BE2C (cell line): ENCODE data around the gene KIRREL3.

Experiments
- DNase-seq: peaks from one replicate; pipeline ENCODE4 v3.0.0-alpha.2; 2020
- H3K27me3 ChIP-seq: fragments of 250-450 bp; sonication (Bioruptor Pico); 2 replicates; pipeline ENCODE4 v1.5.1; 2020; ENCODE audit warnings: mild to moderate bottlenecking
- H3K36me3 ChIP-seq: fragments of 250-450 bp; sonication (Bioruptor Pico); 2 replicates; pipeline ENCODE4 v1.5.1; 2020; ENCODE audit warnings: mild to moderate bottlenecking
- H3K4me1 ChIP-seq: fragments of 250-450 bp; sonication (Bioruptor Pico); 2 replicates; pipeline ENCODE4 v1.5.1; 2020
- H3K4me3 ChIP-seq: 2 replicates; pipeline ENCODE4 v1.5.1; 2011; ENCODE audit warnings: low read depth, low read length
- H3K9me3 ChIP-seq: fragments of 250-450 bp; sonication (Bioruptor Pico); 2 replicates; pipeline ENCODE4 v1.5.1; 2020
- TF ChIP-seq, protein P1 (sequence below): IDR thresholded peaks from 2 replicates; pipeline ENCODE4 v1.5.1; 2012; ENCODE audit warnings: mild to moderate bottlenecking, low read depth, low read length

The KIRREL3 gene

GRCh38 chr11:126432525-126432924 is 568.0 kb downstream of the KIRREL3 start:
- Histone ChIP-seq H3K9me3 (no peaks in the 10 kb centered on the region), H3K36me3 (no peaks in the 10 kb centered on the region)
- TF ChIP-seq, protein P1, sequence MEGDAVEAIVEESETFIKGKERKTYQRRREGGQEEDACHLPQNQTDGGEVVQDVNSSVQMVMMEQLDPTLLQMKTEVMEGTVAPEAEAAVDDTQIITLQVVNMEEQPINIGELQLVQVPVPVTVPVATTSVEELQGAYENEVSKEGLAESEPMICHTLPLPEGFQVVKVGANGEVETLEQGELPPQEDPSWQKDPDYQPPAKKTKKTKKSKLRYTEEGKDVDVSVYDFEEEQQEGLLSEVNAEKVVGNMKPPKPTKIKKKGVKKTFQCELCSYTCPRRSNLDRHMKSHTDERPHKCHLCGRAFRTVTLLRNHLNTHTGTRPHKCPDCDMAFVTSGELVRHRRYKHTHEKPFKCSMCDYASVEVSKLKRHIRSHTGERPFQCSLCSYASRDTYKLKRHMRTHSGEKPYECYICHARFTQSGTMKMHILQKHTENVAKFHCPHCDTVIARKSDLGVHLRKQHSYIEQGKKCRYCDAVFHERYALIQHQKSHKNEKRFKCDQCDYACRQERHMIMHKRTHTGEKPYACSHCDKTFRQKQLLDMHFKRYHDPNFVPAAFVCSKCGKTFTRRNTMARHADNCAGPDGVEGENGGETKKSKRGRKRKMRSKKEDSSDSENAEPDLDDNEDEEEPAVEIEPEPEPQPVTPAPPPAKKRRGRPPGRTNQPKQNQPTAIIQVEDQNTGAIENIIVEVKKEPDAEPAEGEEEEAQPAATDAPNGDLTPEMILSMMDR, result no peak

DNA sequence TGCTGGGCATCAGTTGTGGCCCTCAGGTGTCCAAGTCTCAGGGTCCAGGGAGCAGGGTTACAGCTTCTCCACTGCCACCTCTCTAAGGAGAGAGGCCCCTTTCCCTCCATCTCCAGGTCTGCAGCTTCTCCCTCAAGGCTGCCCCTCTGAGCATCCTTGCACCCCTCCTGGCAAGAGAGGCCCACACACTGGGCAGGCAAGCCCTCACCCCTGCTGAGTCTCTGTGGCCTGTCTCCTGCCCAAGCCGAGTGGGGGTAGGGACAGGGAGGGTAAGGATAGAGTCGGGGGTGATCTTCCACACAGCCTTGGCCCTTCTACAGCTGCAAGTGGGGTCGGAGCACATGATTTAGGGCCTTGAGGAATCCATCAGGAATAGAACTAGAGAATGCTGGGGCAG is 568.5 kb downstream of the KIRREL3 start:
- H3K4me3 ChIP-seq, result no peak overlapping the region
- DNase-seq, result no peak
- H3K9me3 ChIP-seq, result no peaks in the 10 kb centered on the region
- TF ChIP-seq, protein P1, result no peak
- no peaks in the 10 kb centered on the region for H3K27me3 ChIP-seq
- no peaks in the 10 kb centered on the region for H3K4me1 ChIP-seq
- no peaks in the 10 kb centered on the region for H3K36me3 ChIP-seq

More at GRCh38 chr11:126432525-126432924, 568.0 kb downstream of the KIRREL3 start:
- Histone ChIP-seq H3K27me3 (no peaks in the 10 kb centered on the region), H3K4me1 (no peaks in the 10 kb centered on the region), H3K4me3 (no peak overlapping the region)
- DNase-seq, result no peak

DNA sequence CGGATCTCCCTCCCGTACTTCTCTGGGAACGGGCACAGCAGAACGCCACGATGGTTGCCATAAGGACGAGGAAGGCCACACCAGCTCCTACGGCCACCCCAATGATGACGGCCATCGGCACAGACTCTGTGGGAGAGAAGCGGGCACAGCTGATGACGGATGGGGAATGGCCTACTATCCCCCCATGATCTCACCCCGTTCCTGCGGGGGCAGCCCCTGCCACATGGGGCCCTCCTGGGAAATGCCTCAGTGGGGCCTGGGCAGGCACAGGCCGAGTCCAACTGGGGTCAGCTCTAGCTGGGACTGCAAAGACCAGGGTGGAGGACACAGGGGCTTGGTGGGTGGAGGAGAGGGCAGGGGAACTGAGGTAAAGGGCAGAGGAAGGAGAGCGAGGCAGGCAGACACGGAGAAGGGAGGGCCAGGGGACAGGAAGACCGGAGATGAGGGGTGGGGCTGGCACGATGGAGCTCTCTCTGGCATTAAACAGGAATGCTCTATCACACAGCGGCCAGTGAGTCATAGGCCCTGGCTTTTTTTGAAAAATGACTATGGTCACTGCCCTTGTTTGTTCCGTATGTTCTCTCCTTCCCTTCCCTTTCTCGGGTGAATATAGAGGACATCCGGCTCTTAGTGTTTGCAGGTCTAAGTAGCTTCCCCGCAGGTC is 569.0 kb downstream of the KIRREL3 start:
- TF ChIP-seq, protein P1, result no peak
- no peak for DNase-seq
- Histone ChIP-seq H3K9me3 (no peaks in the 10 kb centered on the region), H3K4me1 (no peaks in the 10 kb centered on the region), H3K36me3 (no peaks in the 10 kb centered on the region), H3K4me3 (no peak overlapping the region), H3K27me3 (no peaks in the 10 kb centered on the region)

GRCh38 chr11:126430581-126431335 is 569.8 kb downstream of the KIRREL3 start:
- TF ChIP-seq, protein P1, result no peak
- H3K4me1 ChIP-seq, result no peaks in the 10 kb centered on the region
- no peaks in the 10 kb centered on the region for H3K9me3 ChIP-seq
- no peaks in the 10 kb centered on the region for H3K27me3 ChIP-seq
- no peak for DNase-seq
- no peaks in the 10 kb centered on the region for H3K36me3 ChIP-seq
- H3K4me3 ChIP-seq, result no peak overlapping the region

GRCh38 chr11:126426820-126427749 is 573.5 kb downstream of the KIRREL3 start:
- TF ChIP-seq, protein P1, result no peak
- Histone ChIP-seq H3K4me3 (no peak overlapping the region), H3K4me1 (no peaks in the 10 kb centered on the region), H3K36me3 (no peaks in the 10 kb centered on the region), H3K27me3 (no peaks in the 10 kb centered on the region), H3K9me3 (no peaks in the 10 kb centered on the region)
- DNase-seq, result no peak
